ENCODE measurements around the gene NRCAM. TPM values are rescaled to one million over a fixed set of nuclear protein-coding genes. Genes with fewer than 3 reads are reported as not detected.

Gene NRCAM
- total RNA-seq, 2 experiments from 2014 or later: 3.4 to 7.0 TPM

DNA sequence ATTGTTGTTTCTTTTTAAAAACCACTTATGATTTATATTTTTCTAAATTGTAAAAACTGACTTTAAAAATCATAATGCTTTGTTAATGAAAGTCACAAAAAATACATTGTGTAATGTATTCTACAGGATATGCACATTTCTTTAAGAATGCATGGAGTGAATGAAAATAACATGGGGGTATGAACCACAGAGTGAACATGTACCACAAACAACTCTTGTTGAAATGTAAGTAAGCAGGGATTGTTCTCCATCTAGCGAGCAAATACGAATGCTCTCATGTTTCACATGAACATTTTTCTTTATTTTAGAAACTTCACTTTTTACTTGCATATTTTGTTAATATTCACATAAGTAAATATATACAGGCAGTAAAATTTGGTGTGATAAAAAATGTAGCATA lies 290.5 kb downstream of the NRCAM start:
- no peaks in the 10 kb centered on the region for H3K9me3 ChIP-seq (ENCODE audit: control insufficient read depth in 1 of 2, insufficient read depth in 1 of 2, low read length in 2 of 2)
- Mint-ChIP-seq H3K27me3 (no peaks in the 10 kb centered on the region), H3K9me3 (no peaks in the 10 kb centered on the region), H3K36me3 (ENCODE audit: low read depth) (no peaks in the 10 kb centered on the region), H3K4me1 (ENCODE audit: low read depth) (no peaks in the 10 kb centered on the region), H3K4me3 (no peak overlapping the region), H3K27ac (no peak overlapping the region)
- no peak overlapping the region for H3K4me3 ChIP-seq (ENCODE audit: low read length)
- DNase-seq (no peak), ATAC-seq (ENCODE audit: poor library complexity) (no peak)
- no peaks in the 10 kb centered on the region for H3K27me3 ChIP-seq (ENCODE audit: control insufficient read depth in 1 of 2, insufficient read depth in 2 of 2, low read length in 2 of 2)
- ChIA-PET POLR2A (no interaction called here), CTCF (interaction anchor here (0.8 kb wide), 1 partner anchor 60 kb away, joined by 3 read pairs; no protein-coding TSS in a partner anchor)
- no peaks in the 10 kb centered on the region for H3K4me1 ChIP-seq (ENCODE audit: insufficient read depth, low read length)
- intact Hi-C loops (cut with DNase I, micrococcal nuclease): no loop called here
- no peaks in the 10 kb centered on the region for H3K36me3 ChIP-seq (ENCODE audit: insufficient read depth, low read length)
- TF ChIP-seq, protein P1, sequence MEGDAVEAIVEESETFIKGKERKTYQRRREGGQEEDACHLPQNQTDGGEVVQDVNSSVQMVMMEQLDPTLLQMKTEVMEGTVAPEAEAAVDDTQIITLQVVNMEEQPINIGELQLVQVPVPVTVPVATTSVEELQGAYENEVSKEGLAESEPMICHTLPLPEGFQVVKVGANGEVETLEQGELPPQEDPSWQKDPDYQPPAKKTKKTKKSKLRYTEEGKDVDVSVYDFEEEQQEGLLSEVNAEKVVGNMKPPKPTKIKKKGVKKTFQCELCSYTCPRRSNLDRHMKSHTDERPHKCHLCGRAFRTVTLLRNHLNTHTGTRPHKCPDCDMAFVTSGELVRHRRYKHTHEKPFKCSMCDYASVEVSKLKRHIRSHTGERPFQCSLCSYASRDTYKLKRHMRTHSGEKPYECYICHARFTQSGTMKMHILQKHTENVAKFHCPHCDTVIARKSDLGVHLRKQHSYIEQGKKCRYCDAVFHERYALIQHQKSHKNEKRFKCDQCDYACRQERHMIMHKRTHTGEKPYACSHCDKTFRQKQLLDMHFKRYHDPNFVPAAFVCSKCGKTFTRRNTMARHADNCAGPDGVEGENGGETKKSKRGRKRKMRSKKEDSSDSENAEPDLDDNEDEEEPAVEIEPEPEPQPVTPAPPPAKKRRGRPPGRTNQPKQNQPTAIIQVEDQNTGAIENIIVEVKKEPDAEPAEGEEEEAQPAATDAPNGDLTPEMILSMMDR (IDR thresholded peaks at IDR 0.05): no peak
- H3K27ac ChIP-seq (ENCODE audit: low read depth in 1 of 2, low read length in 2 of 2): no peak overlapping the region

DNA sequence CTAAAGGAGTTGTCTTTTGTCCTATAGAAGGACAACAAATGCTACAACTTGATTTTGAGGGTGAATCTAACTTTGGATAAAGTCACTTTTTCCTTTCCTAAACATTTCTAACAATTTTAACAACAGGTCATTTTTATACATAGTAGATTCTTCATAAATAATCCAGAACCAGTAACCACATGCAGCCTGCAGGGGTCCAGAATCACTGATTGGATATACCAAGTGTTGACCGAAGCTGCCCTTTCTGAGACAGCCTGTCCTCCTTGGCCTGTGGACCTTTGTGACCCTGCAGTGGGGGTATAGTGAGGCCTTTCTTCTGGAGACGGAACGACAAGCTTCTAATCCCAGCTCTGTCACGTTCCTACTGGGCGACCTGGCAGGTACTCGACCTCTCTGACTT lies 291.3 kb downstream of the NRCAM start:
- ATAC-seq (ENCODE audit: poor library complexity): no peak
- H3K36me3 Mint-ChIP-seq (ENCODE audit: low read depth): no peaks in the 10 kb centered on the region
- Histone ChIP-seq H3K36me3 (ENCODE audit: insufficient read depth, low read length) (no peaks in the 10 kb centered on the region), H3K4me3 (ENCODE audit: low read length) (no peak overlapping the region), H3K27me3 (ENCODE audit: control insufficient read depth in 1 of 2, insufficient read depth in 2 of 2, low read length in 2 of 2) (no peaks in the 10 kb centered on the region), H3K4me1 (ENCODE audit: insufficient read depth, low read length) (no peaks in the 10 kb centered on the region), H3K27ac (ENCODE audit: low read depth in 1 of 2, low read length in 2 of 2) (no peak overlapping the region), H3K9me3 (ENCODE audit: control insufficient read depth in 1 of 2, insufficient read depth in 1 of 2, low read length in 2 of 2) (no peaks in the 10 kb centered on the region)
- POLR2A ChIA-PET: no interaction called here
- H3K27ac Mint-ChIP-seq: no peak overlapping the region
- no peak overlapping the region for H3K4me3 Mint-ChIP-seq
- no peaks in the 10 kb centered on the region for H3K4me1 Mint-ChIP-seq (ENCODE audit: low read depth)
- DNase-seq: no peak
- H3K27me3 Mint-ChIP-seq: no peaks in the 10 kb centered on the region
- no peaks in the 10 kb centered on the region for H3K9me3 Mint-ChIP-seq
- TF ChIP-seq, protein P1 (IDR thresholded peaks at IDR 0.05): no peak
- intact Hi-C loops (cut with DNase I, micrococcal nuclease): no loop called here
- CTCF ChIA-PET: interaction anchor here (0.5 to 0.8 kb wide), 2 partner anchors 33 to 59 kb away, joined by 3 read pairs; no protein-coding TSS in a partner anchor

DNA sequence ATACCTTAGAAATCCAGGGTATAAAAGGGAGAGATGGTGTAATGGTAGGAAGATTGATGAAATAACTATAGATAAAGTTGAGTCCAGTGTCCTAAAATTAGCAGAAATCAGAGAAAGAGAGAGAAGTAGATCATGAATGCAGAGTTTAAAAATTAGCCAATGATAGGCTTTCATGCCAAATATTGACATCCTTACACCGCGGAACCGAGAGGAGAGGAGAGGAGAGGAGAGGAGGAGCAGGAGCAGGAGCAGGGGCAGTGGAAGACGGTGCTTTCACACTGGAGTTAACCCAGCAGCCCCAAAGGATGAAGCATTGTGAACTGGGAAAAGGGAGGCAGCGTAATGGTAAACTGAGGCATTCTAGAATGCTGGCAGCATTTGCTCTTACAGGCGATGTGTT lies 291.9 kb downstream of the NRCAM start:
- no peak for DNase-seq
- no peaks in the 10 kb centered on the region for H3K27me3 ChIP-seq (ENCODE audit: control insufficient read depth in 1 of 2, insufficient read depth in 2 of 2, low read length in 2 of 2)
- POLR2A ChIA-PET: no interaction called here
- no peak overlapping the region for H3K4me3 ChIP-seq (ENCODE audit: low read length)
- intact Hi-C loops (cut with DNase I, micrococcal nuclease): no loop called here
- CTCF ChIA-PET: no interaction called here
- no peak overlapping the region for H3K27ac Mint-ChIP-seq
- H3K4me1 Mint-ChIP-seq (ENCODE audit: low read depth): no peaks in the 10 kb centered on the region
- H3K9me3 ChIP-seq (ENCODE audit: control insufficient read depth in 1 of 2, insufficient read depth in 1 of 2, low read length in 2 of 2): no peaks in the 10 kb centered on the region
- H3K36me3 Mint-ChIP-seq (ENCODE audit: low read depth): no peaks in the 10 kb centered on the region
- ATAC-seq (ENCODE audit: poor library complexity): no peak
- no peaks in the 10 kb centered on the region for H3K36me3 ChIP-seq (ENCODE audit: insufficient read depth, low read length)
- H3K27me3 Mint-ChIP-seq: peaks cover 1% of the 10 kb centered on the region
- no peaks in the 10 kb centered on the region for H3K4me1 ChIP-seq (ENCODE audit: insufficient read depth, low read length)
- no peak overlapping the region for H3K27ac ChIP-seq (ENCODE audit: low read depth in 1 of 2, low read length in 2 of 2)
- no peaks in the 10 kb centered on the region for H3K9me3 Mint-ChIP-seq
- H3K4me3 Mint-ChIP-seq: no peak overlapping the region
- TF ChIP-seq, protein P1 (IDR thresholded peaks at IDR 0.05): no peak
